Measurements from ENCODE around the gene LRRC23.
A peak's percentile ranks its signal among the peaks of the same experiment; 100 is the strongest.

The LRRC23 gene

GRCh38 chr12:6956021-6956727, 51.6 kb downstream of the LRRC23 start:
- DNase-seq (ENCODE audit: low read depth in 2 of 3, low spot score in 2 of 3) = no peak

GRCh38 chr12:6957151-6957701, 52.6 kb downstream of the LRRC23 start:
- no peak for DNase-seq (ENCODE audit: low read depth in 2 of 3, low spot score in 2 of 3)

- no peak for DNase-seq (ENCODE audit: low read depth in 2 of 3, low spot score in 2 of 3)
These were observed 53.4 kb downstream of the LRRC23 start for GRCh38 chr12:6957741-6958608.

GRCh38 chr12:6958609-6959057, 54.0 kb downstream of the LRRC23 start:
- no peak for DNase-seq (ENCODE audit: low read depth in 2 of 3, low spot score in 2 of 3)

GRCh38 chr12:6959058-6959804, 54.6 kb downstream of the LRRC23 start:
- DNase-seq (ENCODE audit: low read depth in 2 of 3, low spot score in 2 of 3) = no peak

- no peak for DNase-seq (ENCODE audit: low read depth in 2 of 3, low spot score in 2 of 3)
These were observed 55.4 kb downstream of the LRRC23 start for GRCh38 chr12:6959805-6960592.

GRCh38 chr12:6960593-6961277, 56.1 kb downstream of the LRRC23 start:
- no peak for DNase-seq (ENCODE audit: low read depth in 2 of 3, low spot score in 2 of 3)

- peak in 2 of 3 experiments; percentile 76 to 83 for DNase-seq (ENCODE audit: low read depth in 2 of 3, low spot score in 2 of 3)
These were observed 56.7 kb downstream of the LRRC23 start for GRCh38 chr12:6961278-6961694.

GRCh38 chr12:6961695-6962284, 57.2 kb downstream of the LRRC23 start:
- DNase-seq (ENCODE audit: low read depth in 2 of 3, low spot score in 2 of 3) = no peak

- no peak for DNase-seq (ENCODE audit: low read depth in 2 of 3, low spot score in 2 of 3)
These were observed 57.8 kb downstream of the LRRC23 start for GRCh38 chr12:6962285-6963015.

GRCh38 chr12:6963016-6963731, 58.6 kb downstream of the LRRC23 start:
- no peak for DNase-seq (ENCODE audit: low read depth in 2 of 3, low spot score in 2 of 3)

Data from activated CD8-positive, alpha-beta memory T cell treated with anti-CD3 and anti-CD28 coated beads for 48 hours (primary cell).